K562 (cell line): ENCODE measurements around the gene PAIP2. TPM values are rescaled to one million over a fixed set of nuclear protein-coding genes. Genes with fewer than 3 reads are reported as not detected.
A peak's percentile ranks its signal among the peaks of the same experiment; 100 is the strongest.

Experiments
- BRF1 ChIP-seq: IDR thresholded peaks from 3 replicates; pipeline ENCODE4 v1.6.1; 2011; ENCODE audit warnings: borderline replicate concordance, mild to moderate bottlenecking; ENCODE audit not compliant: insufficient read length; ENCODE audit errors: extremely low read depth
- ESRRB ChIP-seq: fragments of 250-450 bp; sonication (Bioruptor Pico); IDR thresholded peaks from 2 replicates; pipeline ENCODE4 v1.5.0; 2020; ENCODE audit warnings: mild to moderate bottlenecking, moderate library complexity, borderline replicate concordance
- EZH2 ChIP-seq: IDR thresholded peaks from 2 replicates; pipeline ENCODE4 v1.6.1; 2012; ENCODE audit warnings: low read depth, mild to moderate bottlenecking, inconsistent platforms, low read length, borderline replicate concordance
- FOSL1 ChIP-seq: fragments of 200-800 bp; sonication (Bioruptor generic); conservative IDR thresholded peaks from 2 replicates; pipeline ENCODE4 v1.6.1; 2016; ENCODE audit warnings: missing genetic modification characterization, missing compliant biosample characterization
- FOXA1 ChIP-seq: fragments of 450-650 bp; IDR thresholded peaks from 2 replicates; pipeline ENCODE4 v1.6.1; 2016; ENCODE audit warnings: mild to moderate bottlenecking, borderline replicate concordance
- FOXA3 ChIP-seq, 2 experiments: fragments of 450-650 bp in 1 of 2; sonication (generic) in 1 of 2; formaldehyde crosslinking; IDR thresholded peaks in 1 of 2; conservative IDR thresholded peaks in 1 of 2; 2 replicates each; pipeline versions ENCODE4 v1.4.0 to v1.8.0; 2020 to 2022; ENCODE audit warnings: mild to moderate bottlenecking in 2 of 2, missing genetic modification reagents in 1 of 2
- KAT7 ChIP-seq: sonication (generic); formaldehyde crosslinking; IDR thresholded peaks from 2 replicates; pipeline ENCODE4 v1.8.0; 2022; ENCODE audit warnings: missing genetic modification reagents, mild to moderate bottlenecking, borderline replicate concordance
- KDM1A ChIP-seq, 2 experiments: fragments of 450-650 bp; IDR thresholded peaks; 2 replicates each; pipeline ENCODE4 v1.6.1; 2016; ENCODE audit warnings: mild to moderate bottlenecking in 2 of 2
- MLLT1 ChIP-seq, 2 experiments: fragments of 450-650 bp; IDR thresholded peaks; 2 replicates each; pipeline ENCODE4 v1.6.1; 2016
- NCOA4 ChIP-seq: fragments of 450-650 bp; IDR thresholded peaks from 2 replicates; pipeline ENCODE4 v1.6.1; 2018; ENCODE audit warnings: mild to moderate bottlenecking; ENCODE audit not compliant: partially characterized antibody
- NFE2 ChIP-seq: IDR thresholded peaks from 2 replicates; pipeline ENCODE4 v1.6.1; 2014; ENCODE audit warnings: antibody characterized with exemption, low read depth
- PCBP1 ChIP-seq: fragments of 200-400 bp; formaldehyde crosslinking; IDR thresholded peaks from 2 replicates; pipeline ENCODE4 v1.6.1; 2018; ENCODE audit warnings: mild to moderate bottlenecking, low read depth, low read length; ENCODE audit not compliant: poor library complexity, severe bottlenecking
- RNF2 ChIP-seq: sonication (generic); IDR thresholded peaks from 2 replicates; pipeline ENCODE4 v1.6.1; 2016
- SMARCE1 ChIP-seq: fragments of 450-650 bp; IDR thresholded peaks from 2 replicates; pipeline ENCODE4 v1.7.1; 2016; ENCODE audit warnings: mild to moderate bottlenecking
- STAG1 ChIP-seq: sonication (generic); formaldehyde crosslinking; IDR thresholded peaks from 2 replicates; pipeline ENCODE4 v1.5.0; 2020; ENCODE audit warnings: missing genetic modification reagents, borderline replicate concordance
- TFE3 ChIP-seq: fragments of 450-650 bp; formaldehyde crosslinking; IDR thresholded peaks from 2 replicates; pipeline ENCODE4 v1.4.0; 2020; ENCODE audit warnings: mild to moderate bottlenecking, mixed read lengths
- ZNF311 ChIP-seq: fragments of 250-450 bp; sonication (Bioruptor Pico); IDR thresholded peaks from 2 replicates; pipeline ENCODE4 v1.4.0; 2020; ENCODE audit warnings: mild to moderate bottlenecking, moderate library complexity
- ZNF57 ChIP-seq: fragments of 450-650 bp; formaldehyde crosslinking; IDR thresholded peaks from 2 replicates; pipeline ENCODE4 v1.4.0; 2020; ENCODE audit warnings: mild to moderate bottlenecking, moderate library complexity
- ZNF586 ChIP-seq: fragments of 450-650 bp; formaldehyde crosslinking; conservative IDR thresholded peaks from 2 replicates; pipeline ENCODE4 v1.4.0; 2020; ENCODE audit warnings: mild to moderate bottlenecking, moderate library complexity
- polyA plus RNA-seq, 8 experiments: library from polyadenylated mRNA; depleted of rRNA in 4 of 8; stranded (reverse) in 5 of 8; unstranded in 3 of 8; fragments of >200 nt; fragmentation: Nextera tagmentation in 2 of 8; fragmentation: Illumina TruSeq in 1 of 8; extraction: Ambion mirVana in 2 of 8; extraction: Trizol in 1 of 8; gene quantifications; 2 replicates each; pipeline versions ENCODE4 v1.2.1 to v1.2.3, GENCODE V29; 2011 to 2014; ENCODE audit warnings: inconsistent platforms in 1 of 8, missing spikeins in 1 of 8
- total RNA-seq, 7 experiments: library from RNA; depleted of rRNA in 6 of 7; stranded (reverse); fragments of >200 nt in 6 of 7; fragmentation: Illumina TruSeq in 2 of 7; extraction: Trizol in 2 of 7; gene quantifications; 2 replicates each; pipeline versions ENCODE4 v1.2.1 to v1.2.3, GENCODE V29; 2011 to 2021; ENCODE audit warnings: low replicate concordance in 1 of 7
- TF ChIP-seq, protein P1 (sequence below): sonication (generic); formaldehyde crosslinking; IDR thresholded peaks from 2 replicates; pipeline ENCODE4 v1.8.1; 2022; ENCODE audit warnings: missing genetic modification reagents
- TF ChIP-seq, protein P2 (sequence below), 2 experiments: fragments of 450-650 bp in 1 of 2; sonication (generic) in 1 of 2; formaldehyde crosslinking in 1 of 2; IDR thresholded peaks in 1 of 2; conservative IDR thresholded peaks in 1 of 2; 2 replicates each; pipeline versions ENCODE4 v1.6.1 to v1.8.1; 2016 to 2023; ENCODE audit warnings: mild to moderate bottlenecking in 2 of 2, moderate library complexity in 2 of 2, inconsistent platforms in 1 of 2, missing genetic modification reagents in 1 of 2

The PAIP2 gene
- total and polyA plus RNA-seq, 9 of the 15 experiments (the other 6 are each of a cell fraction or from before 2014, with no cell fraction given) = 78.3 to 187 (median 128) TPM

DNA sequence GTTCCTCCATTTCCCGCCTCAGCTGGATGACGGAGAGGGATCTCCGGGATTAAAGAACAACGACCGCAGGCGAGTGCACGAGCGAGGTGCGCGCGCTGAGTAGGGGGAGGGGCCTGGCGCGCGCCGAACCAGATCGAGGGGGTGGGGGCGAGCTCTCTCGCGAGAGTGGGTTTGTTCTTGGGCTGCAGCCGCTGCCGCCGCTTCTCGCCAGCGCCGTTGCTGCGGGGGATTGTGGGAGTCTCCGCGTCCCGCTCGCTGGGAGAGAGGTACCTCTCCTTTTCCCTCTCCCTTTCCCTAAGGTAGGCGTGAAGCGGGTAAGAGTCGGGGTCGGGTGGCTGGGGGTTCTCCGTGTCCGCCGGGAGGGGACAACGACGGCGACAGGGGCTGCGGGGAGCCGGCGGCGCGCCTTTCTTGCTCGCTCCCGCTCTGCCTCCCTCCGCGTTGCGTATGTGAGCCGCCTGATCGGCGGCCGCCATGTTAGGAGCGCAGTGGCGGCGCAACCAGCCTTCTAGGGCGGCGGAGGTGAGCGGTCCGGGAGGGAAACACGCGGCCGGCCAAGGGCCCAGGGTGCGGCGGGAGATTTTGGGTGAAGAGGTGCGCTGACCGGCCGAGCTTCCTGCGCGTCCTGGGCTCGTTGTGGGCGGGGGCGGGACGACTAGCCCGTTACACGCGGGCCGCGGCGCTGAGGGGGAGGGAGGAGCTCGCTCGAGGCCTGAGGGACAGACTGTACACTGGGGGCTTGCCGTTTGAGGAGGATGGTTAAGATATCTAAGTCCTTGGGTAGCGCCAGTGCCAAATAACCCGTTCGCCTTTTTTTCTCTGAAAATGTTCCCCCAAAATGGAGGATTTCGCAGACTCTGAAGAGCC, 47.9 kb upstream of the PAIP2 start, which contains the start of gene MATR3 (continued):
- TF ChIP-seq FOXA3 (CRISPR knock-in tag; conservative IDR thresholded peaks at IDR 0.05 in 1 of 2, IDR thresholded peaks at IDR 0.05 in 1 of 2) = peak in 1 of 2 experiments; percentile 54; a peak in 1 of 4 replicates
- no peak for TF ChIP-seq EZH2
- TF ChIP-seq FOSL1 = 0 out of 2 replicates have a peak, but pooled peaks have one; percentile 38
- TF ChIP-seq, protein P1, sequence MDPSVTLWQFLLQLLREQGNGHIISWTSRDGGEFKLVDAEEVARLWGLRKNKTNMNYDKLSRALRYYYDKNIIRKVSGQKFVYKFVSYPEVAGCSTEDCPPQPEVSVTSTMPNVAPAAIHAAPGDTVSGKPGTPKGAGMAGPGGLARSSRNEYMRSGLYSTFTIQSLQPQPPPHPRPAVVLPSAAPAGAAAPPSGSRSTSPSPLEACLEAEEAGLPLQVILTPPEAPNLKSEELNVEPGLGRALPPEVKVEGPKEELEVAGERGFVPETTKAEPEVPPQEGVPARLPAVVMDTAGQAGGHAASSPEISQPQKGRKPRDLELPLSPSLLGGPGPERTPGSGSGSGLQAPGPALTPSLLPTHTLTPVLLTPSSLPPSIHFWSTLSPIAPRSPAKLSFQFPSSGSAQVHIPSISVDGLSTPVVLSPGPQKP (CRISPR knock-in tag) = no peak
- TF ChIP-seq, protein P2, sequence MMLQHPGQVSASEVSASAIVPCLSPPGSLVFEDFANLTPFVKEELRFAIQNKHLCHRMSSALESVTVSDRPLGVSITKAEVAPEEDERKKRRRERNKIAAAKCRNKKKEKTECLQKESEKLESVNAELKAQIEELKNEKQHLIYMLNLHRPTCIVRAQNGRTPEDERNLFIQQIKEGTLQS (IDR thresholded peaks at IDR 0.05) = no peak
- TF ChIP-seq, protein P2 (CRISPR knock-in tag; conservative IDR thresholded peaks at IDR 0.05) = peak; percentile 46; the same call in 1 of the 2 replicates
- TF ChIP-seq KAT7 (CRISPR knock-in tag) = no peak
- no peak for TF ChIP-seq TFE3 (CRISPR knock-in tag)
- no peak for TF ChIP-seq FOXA1
- TF ChIP-seq KDM1A (IDR thresholded peaks at IDR 0.05) = no peak
- TF ChIP-seq ESRRB (CRISPR knock-in tag) = no peak
- no peak for TF ChIP-seq SMARCE1
- no peak for TF ChIP-seq ZNF57 (CRISPR knock-in tag)
- TF ChIP-seq ZNF586 (CRISPR knock-in tag) = no peak
- TF ChIP-seq NCOA4 = no peak
- TF ChIP-seq STAG1 (CRISPR knock-in tag) = no peak
- no peak for TF ChIP-seq ZNF311 (CRISPR knock-in tag)
- no peak for TF ChIP-seq BRF1
- no peak for TF ChIP-seq NFE2
- TF ChIP-seq MLLT1 (IDR thresholded peaks at IDR 0.05) = peak in 1 of 2 experiments; percentile 69; a peak in 2 of 4 replicates
- peak; percentile 93 for TF ChIP-seq PCBP1
- TF ChIP-seq RNF2 = 0 out of 2 replicates have a peak, but pooled peaks have one; percentile 3
